ENCODE results near the gene KRTAP29-1. TPM values are rescaled to one million over a fixed set of nuclear protein-coding genes. Genes with fewer than 3 reads are reported as not detected.

The KRTAP29-1 gene
- total RNA-seq, 1 donor from 2014 or later: not detected

DNA sequence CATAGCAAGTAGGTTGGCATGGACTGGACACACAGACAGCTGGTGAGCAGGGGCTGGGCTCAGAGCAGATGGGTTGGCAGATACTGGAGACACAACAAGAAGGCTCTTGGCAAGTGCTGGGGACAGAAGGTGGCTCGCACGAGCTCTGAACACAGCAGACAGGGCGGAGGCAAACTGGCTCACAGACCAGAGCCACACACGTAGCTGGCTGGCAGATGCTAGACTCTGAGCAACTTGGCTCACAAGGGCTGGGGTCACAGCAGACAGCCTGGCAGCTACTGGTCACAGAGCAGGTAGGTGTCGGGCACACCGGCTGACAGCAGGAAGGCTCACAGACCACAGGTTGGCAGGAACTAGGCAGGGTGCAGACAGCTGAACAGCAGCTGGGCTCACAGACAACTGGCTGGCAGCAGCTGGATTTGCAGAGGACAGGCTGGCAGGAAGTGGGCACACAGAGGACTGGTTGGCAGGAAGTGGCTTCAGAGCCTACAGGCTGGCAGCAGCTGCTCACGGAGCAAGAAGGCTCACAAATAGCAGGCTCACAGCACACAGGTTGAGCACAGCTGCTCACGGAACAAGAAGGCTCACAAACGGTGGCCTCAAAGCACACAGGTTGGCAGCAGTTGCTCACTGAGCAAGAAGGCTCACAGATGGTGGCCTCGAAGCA is 5.7 kb upstream of the KRTAP29-1 start:
- TF ChIP-seq, protein P1, sequence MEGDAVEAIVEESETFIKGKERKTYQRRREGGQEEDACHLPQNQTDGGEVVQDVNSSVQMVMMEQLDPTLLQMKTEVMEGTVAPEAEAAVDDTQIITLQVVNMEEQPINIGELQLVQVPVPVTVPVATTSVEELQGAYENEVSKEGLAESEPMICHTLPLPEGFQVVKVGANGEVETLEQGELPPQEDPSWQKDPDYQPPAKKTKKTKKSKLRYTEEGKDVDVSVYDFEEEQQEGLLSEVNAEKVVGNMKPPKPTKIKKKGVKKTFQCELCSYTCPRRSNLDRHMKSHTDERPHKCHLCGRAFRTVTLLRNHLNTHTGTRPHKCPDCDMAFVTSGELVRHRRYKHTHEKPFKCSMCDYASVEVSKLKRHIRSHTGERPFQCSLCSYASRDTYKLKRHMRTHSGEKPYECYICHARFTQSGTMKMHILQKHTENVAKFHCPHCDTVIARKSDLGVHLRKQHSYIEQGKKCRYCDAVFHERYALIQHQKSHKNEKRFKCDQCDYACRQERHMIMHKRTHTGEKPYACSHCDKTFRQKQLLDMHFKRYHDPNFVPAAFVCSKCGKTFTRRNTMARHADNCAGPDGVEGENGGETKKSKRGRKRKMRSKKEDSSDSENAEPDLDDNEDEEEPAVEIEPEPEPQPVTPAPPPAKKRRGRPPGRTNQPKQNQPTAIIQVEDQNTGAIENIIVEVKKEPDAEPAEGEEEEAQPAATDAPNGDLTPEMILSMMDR (conservative IDR thresholded peaks at IDR 0.05): no peak
- Mint-ChIP-seq H3K4me3 (no peak overlapping the region), H3K4me1 (ENCODE audit: unreplicated experiment) (no peaks in the 10 kb centered on the region), H3K27me3 (peaks cover 4% of the 10 kb centered on the region), H3K27ac (no peak overlapping the region), H3K36me3 (no peaks in the 10 kb centered on the region), H3K9me3 (peaks cover 6% of the 10 kb centered on the region)
- no peak for DNase-seq (ENCODE audit: extremely low spot score, unreplicated experiment)

DNA sequence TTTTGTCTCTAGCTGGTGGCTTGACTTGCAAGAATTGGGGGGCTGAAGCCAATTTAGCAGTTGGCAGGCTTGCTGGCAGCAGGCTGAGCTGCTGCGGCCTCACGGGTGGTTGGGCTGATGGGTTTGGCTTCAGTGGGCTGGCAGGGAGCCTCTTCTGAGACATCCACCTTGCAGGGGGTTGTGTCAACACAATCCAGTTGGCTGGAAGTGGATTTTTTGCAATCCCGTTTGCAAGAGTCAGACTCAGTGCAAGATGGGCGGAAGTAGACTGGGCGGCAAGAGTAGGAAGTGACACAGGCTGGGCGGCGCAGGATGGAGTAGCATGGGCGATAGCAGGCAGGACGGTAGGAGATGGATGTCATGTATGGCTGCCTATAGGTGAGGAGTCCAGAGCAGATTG is 5.0 kb upstream of the KRTAP29-1 start:
- TF ChIP-seq, protein P1 (conservative IDR thresholded peaks at IDR 0.05): no peak
- no peak for DNase-seq (ENCODE audit: extremely low spot score, unreplicated experiment)

DNA sequence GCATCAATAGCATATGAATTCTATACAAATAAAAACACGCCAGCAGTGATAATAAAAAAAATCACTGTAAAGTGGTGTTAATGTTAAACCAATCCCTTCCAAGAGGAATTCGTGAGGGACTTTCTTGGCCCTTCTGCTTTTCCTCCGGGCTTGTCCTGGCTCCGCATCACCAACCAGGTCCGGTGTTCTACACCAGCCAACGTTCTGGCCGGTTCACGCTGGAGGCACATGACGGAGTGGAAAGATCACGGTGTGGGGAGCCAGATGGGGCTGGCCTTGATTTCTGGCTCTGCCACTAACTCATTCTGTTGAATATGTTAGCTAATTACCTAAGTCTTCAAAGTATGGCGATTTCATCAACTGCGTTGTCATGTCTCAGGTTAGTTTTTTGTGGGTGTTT is 1.4 kb upstream of the KRTAP29-1 start:
- H3K27me3 Mint-ChIP-seq: no peaks in the 10 kb centered on the region
- DNase-seq (ENCODE audit: extremely low spot score, unreplicated experiment): no peak
- H3K27ac Mint-ChIP-seq: no peak overlapping the region
- peaks cover 4% of the 10 kb centered on the region for H3K36me3 Mint-ChIP-seq
- H3K4me3 Mint-ChIP-seq: no peak overlapping the region
- TF ChIP-seq, protein P1 (conservative IDR thresholded peaks at IDR 0.05): no peak
- H3K4me1 Mint-ChIP-seq (ENCODE audit: unreplicated experiment): no peaks in the 10 kb centered on the region
- H3K9me3 Mint-ChIP-seq: peaks cover 6% of the 10 kb centered on the region

More for the DNA sequence above, 5.0 kb upstream of the KRTAP29-1 start:
- no peaks in the 10 kb centered on the region for H3K4me1 Mint-ChIP-seq (ENCODE audit: unreplicated experiment)
- H3K27me3 Mint-ChIP-seq: peaks cover 4% of the 10 kb centered on the region
- H3K4me3 Mint-ChIP-seq: no peak overlapping the region
- H3K27ac Mint-ChIP-seq: no peak overlapping the region
- H3K36me3 Mint-ChIP-seq: no peaks in the 10 kb centered on the region
- H3K9me3 Mint-ChIP-seq: peaks cover 6% of the 10 kb centered on the region

DNA sequence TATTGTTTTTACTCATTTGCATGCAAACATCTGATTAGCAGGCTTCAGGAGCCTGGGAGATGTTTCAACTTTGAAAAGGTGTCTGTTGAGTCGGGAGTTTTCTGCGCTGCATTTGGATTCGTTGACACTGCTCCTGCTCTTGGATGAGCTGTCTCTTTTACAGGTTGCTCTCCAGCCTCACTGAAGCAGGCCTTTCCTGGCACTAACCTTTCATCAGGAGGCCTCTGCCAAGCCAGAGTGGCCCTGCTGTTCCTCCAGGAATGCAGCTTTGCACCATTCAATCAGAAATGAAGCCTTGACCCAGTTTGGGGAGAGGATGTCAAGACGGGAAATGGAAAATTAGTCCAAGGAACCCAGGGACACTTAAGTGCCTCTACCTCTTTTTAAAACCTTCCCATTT is 330 bp upstream of the KRTAP29-1 start:
- peaks cover 4% of the 10 kb centered on the region for H3K36me3 Mint-ChIP-seq
- DNase-seq (ENCODE audit: extremely low spot score, unreplicated experiment): no peak
- H3K27me3 Mint-ChIP-seq: no peaks in the 10 kb centered on the region
- H3K9me3 Mint-ChIP-seq: peaks cover 6% of the 10 kb centered on the region
- H3K4me1 Mint-ChIP-seq (ENCODE audit: unreplicated experiment): no peaks in the 10 kb centered on the region
- TF ChIP-seq, protein P1 (conservative IDR thresholded peaks at IDR 0.05): no peak
- H3K4me3 Mint-ChIP-seq: no peak overlapping the region
- H3K27ac Mint-ChIP-seq: no peak overlapping the region

DNA sequence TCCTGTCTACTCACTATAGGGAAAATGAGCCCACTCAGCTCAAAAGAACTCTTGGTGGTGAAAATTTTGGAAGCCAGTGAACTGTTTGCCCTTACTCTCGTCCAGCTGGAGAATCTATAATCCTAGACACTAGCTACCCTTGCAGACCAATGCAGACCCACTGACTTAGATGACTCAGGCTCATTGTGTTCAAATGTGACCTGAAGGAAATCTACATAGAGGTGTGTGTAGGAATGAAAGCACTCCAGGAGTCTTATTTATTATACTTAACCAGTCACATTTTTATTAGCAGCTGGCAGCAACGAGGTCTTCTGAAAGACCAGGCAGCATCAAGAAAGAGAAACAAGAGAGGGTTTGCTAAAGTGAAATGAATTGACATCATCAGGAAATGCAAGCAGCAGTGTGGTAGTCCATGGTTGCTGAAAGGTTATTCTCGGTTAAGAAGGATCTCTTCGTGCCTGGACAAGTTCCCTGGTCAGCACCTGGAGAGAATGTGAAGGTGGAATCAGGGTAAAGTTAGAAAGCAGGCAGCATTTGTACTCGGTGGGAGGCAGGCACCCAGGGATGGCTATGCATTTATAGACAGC is 1.4 kb downstream of the KRTAP29-1 start:
- Mint-ChIP-seq H3K9me3 (no peaks in the 10 kb centered on the region), H3K4me1 (ENCODE audit: unreplicated experiment) (no peaks in the 10 kb centered on the region), H3K27ac (no peak overlapping the region), H3K27me3 (no peaks in the 10 kb centered on the region), H3K4me3 (no peak overlapping the region), H3K36me3 (peaks cover 4% of the 10 kb centered on the region)
- TF ChIP-seq, protein P1 (conservative IDR thresholded peaks at IDR 0.05): no peak
- DNase-seq (ENCODE audit: extremely low spot score, unreplicated experiment): no peak

Measured in type B pancreatic cell (in vitro differentiated cells).